ENCODE results near the gene FXYD1. TPM values are rescaled to one million over a fixed set of nuclear protein-coding genes. Genes with fewer than 3 reads are reported as not detected.

FXYD1 gene
- total RNA-seq, 1 donor from 2014 or later = 67.6 TPM

DNA sequence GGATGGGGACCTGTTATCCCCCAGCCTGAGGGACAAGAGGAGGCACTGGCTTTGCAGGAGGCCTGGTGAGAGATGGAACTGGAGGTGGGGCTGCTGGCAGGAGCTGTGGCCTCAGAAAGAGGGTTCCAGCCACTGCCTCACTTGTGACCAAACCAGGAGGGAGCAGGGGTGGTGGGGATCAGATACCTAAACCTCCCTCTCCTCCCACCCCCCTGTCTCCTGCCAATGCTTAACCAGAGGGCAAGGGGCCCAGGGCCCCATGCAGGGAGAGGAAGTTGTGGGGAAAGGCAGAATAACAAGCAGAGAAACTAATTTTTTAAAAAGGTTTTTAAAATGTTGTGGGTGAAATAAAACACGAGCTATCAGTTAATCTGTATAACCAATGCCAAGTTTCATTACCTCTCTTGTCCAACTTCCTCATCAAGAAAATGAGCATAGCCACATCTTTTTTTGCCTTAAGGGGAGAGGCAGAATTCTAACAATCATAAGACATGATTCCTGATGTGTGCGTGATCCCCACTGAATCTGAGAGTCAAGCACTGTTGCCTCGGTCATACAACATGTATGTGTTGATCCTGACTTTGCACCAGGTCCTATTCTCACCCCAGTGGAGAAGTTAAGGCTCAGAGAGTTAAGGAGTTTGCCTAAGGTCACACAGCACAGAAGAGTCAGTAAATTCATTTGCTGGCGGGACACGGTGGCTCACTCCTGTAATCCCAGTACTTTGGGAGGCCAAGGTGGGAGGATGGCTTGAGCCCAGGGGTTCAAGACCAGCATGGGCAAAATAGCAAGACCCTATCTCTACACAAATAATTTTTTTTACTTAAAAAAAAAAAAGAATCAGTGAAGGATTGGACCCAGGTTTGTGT is 28.9 kb downstream of the FXYD1 start:
- no peaks in the 10 kb centered on the region for H3K9me3 ChIP-seq
- H3K4me1 ChIP-seq = peaks cover 19% of the 10 kb centered on the region
- peaks cover 29% of the 10 kb centered on the region for H3K36me3 ChIP-seq
- peak overlapping the region; percentile 30 for H3K27ac ChIP-seq
- H3K27me3 ChIP-seq = no peaks in the 10 kb centered on the region
- TF ChIP-seq, protein P1, sequence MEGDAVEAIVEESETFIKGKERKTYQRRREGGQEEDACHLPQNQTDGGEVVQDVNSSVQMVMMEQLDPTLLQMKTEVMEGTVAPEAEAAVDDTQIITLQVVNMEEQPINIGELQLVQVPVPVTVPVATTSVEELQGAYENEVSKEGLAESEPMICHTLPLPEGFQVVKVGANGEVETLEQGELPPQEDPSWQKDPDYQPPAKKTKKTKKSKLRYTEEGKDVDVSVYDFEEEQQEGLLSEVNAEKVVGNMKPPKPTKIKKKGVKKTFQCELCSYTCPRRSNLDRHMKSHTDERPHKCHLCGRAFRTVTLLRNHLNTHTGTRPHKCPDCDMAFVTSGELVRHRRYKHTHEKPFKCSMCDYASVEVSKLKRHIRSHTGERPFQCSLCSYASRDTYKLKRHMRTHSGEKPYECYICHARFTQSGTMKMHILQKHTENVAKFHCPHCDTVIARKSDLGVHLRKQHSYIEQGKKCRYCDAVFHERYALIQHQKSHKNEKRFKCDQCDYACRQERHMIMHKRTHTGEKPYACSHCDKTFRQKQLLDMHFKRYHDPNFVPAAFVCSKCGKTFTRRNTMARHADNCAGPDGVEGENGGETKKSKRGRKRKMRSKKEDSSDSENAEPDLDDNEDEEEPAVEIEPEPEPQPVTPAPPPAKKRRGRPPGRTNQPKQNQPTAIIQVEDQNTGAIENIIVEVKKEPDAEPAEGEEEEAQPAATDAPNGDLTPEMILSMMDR (IDR thresholded peaks at IDR 0.05) = no peak
- ATAC-seq (no peak), DNase-seq (peak; percentile 48)
- intact Hi-C loops (cut with DNase I) = no loop called here
- H3K4me3 ChIP-seq = no peak overlapping the region

DNA sequence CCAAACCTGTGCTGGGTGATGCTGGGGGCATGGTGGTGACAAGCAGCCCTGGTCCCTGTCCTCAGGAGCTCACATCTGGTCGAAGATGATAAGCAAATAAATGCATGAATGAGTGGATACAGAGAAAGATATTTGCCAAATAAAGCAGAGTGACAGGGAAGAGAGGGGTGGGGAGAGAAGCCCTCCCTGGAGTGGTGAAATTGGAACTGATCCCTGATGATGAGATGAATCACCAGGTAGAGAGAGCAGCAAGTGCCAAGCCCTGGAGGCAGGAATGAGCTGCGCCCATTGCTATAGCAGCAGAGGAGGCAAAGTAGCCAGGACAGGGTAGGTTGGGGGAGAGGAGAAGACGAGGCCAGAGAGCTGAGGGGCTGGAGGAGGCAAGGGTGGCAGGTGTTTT is 29.6 kb downstream of the FXYD1 start:
- H3K4me3 ChIP-seq = no peak overlapping the region
- peaks cover 27% of the 10 kb centered on the region for H3K36me3 ChIP-seq
- H3K9me3 ChIP-seq = no peaks in the 10 kb centered on the region
- H3K27ac ChIP-seq = no peak overlapping the region
- DNase-seq = peak; percentile 30
- TF ChIP-seq, protein P1 (IDR thresholded peaks at IDR 0.05) = no peak
- intact Hi-C loops (cut with DNase I) = no loop called here
- ATAC-seq = no peak
- no peaks in the 10 kb centered on the region for H3K27me3 ChIP-seq
- H3K4me1 ChIP-seq = peaks cover 19% of the 10 kb centered on the region

DNA sequence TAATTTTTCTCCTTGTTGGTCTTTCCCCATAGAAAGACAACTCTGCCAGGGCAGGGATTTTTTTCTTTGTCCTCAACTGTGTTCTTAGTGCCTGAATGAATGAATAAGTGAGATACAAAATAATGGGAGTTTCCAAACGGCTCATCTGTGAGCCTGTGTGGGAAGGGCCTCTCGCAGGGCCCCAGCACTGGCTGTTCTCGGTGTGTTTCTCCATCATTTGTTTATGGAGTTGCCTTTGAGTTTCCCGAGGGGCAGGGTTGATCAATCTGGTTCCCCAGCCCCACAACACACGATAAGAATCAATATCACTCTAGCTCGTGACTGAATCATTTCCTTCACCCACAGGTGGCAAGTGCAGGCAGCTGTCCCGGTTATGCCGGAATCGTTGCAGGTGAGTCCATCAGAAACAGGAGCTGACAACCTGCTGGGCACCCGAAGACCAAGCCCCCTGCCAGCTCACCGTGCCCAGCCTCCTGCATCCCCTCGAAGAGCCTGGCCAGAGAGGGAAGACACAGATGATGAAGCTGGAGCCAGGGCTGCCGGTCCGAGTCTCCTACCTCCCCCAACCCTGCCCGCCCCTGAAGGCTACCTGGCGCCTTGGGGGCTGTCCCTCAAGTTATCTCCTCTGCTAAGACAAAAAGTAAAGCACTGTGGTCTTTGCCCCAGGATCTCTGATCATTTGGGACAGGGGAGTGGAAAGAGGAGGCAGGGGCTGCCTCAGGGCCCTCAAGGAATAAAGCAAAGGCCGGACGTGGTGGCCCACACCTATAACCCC is 30.8 kb downstream of the FXYD1 start:
- intact Hi-C loops (cut with DNase I) = no loop called here
- Histone ChIP-seq H3K27me3 (no peaks in the 10 kb centered on the region), H3K4me1 (peaks cover 19% of the 10 kb centered on the region), H3K27ac (no peak overlapping the region), H3K9me3 (no peaks in the 10 kb centered on the region), H3K36me3 (peaks cover 23% of the 10 kb centered on the region), H3K4me3 (no peak overlapping the region)
- DNase-seq = peak; percentile 46
- TF ChIP-seq, protein P1 (IDR thresholded peaks at IDR 0.05) = no peak
- ATAC-seq = no peak

- peaks cover 19% of the 10 kb centered on the region for H3K4me1 ChIP-seq
- ATAC-seq (peak; percentile 44), DNase-seq (peak; percentile 57)
- no peaks in the 10 kb centered on the region for H3K9me3 ChIP-seq
- no peaks in the 10 kb centered on the region for H3K27me3 ChIP-seq
- no peak overlapping the region for H3K4me3 ChIP-seq
- intact Hi-C loops (cut with DNase I) = no loop called here
- peaks cover 12% of the 10 kb centered on the region for H3K36me3 ChIP-seq
- H3K27ac ChIP-seq = no peak overlapping the region
- TF ChIP-seq, protein P1 (IDR thresholded peaks at IDR 0.05) = no peak
Observed at GRCh38 chr19:35170359-35171061, 31.9 kb downstream of the FXYD1 start.

- no peak for DNase-seq
- Histone ChIP-seq H3K4me3 (no peak overlapping the region), H3K9me3 (no peaks in the 10 kb centered on the region), H3K27me3 (no peaks in the 10 kb centered on the region), H3K27ac (no peak overlapping the region), H3K4me1 (peaks cover 19% of the 10 kb centered on the region), H3K36me3 (no peaks in the 10 kb centered on the region)
- ATAC-seq = no peak
- TF ChIP-seq, protein P1 (IDR thresholded peaks at IDR 0.05) = no peak
- intact Hi-C loops (cut with DNase I) = no loop called here
Observed at GRCh38 chr19:35171730-35172129, 33.1 kb downstream of the FXYD1 start.

All from upper lobe of right lung (tissue), 1 donor.